Gastroesophageal sphincter (tissue), 3 donors: Measurements from ENCODE around the gene FOXF1.

ENCODE experiments used
- CTCF ChIP-seq, 4 experiments: fragments of 200-600 bp in 2 of 4; fragments of 450-650 bp in 2 of 4; sonication (generic) in 1 of 4; IDR thresholded peaks; one replicate each; pipeline ENCODE4 v1.5.1; 2017 to 2019; ENCODE audit warnings: antibody characterized with exemption in 4 of 4, mild to moderate bottlenecking in 2 of 4, moderate library complexity in 2 of 4
- POLR2A ChIP-seq, 2 donors: fragments of 450-650 bp; IDR thresholded peaks; one replicate each; pipeline ENCODE4 v1.6.1; 2017; ENCODE audit warnings: antibody characterized with exemption in 2 of 2, mild to moderate bottlenecking in 2 of 2, moderate library complexity in 1 of 2
- POLR2AphosphoS5 ChIP-seq: sonication (generic); formaldehyde crosslinking; IDR thresholded peaks from one replicate; pipeline ENCODE4 v1.6.1; 2017; ENCODE audit warnings: antibody characterized with exemption

DNA sequence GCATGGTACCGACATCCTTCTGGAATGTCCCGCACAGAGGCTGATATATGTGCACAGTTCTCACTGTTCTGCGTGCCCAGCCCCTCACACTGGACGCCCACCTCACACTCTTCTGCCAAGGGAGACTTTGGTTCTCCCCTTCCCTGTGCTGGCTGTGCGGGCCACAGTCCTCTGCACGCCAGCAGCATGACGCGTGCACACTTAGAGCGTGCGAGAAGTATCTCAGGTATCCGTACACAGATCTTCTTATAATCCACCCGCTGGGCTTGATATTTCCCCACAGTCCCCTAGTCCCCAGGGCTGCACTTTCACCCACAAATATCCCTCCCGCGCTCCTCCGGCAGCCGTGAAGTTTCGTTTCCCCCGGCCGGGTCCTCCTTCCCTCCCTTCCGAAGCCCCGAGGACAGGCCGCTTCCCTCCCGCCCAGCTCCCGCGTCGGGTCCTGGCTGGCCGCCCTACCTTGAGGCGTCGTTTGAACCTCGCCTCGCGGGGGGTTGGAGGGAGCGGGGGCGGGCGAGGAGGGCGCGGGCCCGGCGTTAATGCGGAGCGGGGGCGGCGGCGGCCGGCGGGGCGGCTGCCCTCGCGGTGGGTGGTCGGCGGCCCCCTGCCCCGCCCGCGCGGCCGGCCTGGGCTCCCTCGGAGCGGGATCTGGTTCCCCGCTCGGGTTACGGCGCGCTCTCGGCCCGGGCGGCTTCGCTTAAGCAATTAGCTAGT, 5.0 kb upstream of the FOXF1 start:
- TF ChIP-seq CTCF (IDR thresholded peaks at IDR 0.05) (no peak), POLR2A (IDR thresholded peaks at IDR 0.05) (peak; percentile 18), POLR2AphosphoS5 (peak; percentile 49)
